ENCODE results near the gene PER1. TPM values are rescaled to one million over a fixed set of nuclear protein-coding genes. Genes with fewer than 3 reads are reported as not detected.

PER1 gene
- total and polyA plus RNA-seq, 9 of the 15 experiments (the other 6 are each of a cell fraction or from before 2014, with no cell fraction given) = 0.13 to 26.0 (median 3.4) TPM

DNA sequence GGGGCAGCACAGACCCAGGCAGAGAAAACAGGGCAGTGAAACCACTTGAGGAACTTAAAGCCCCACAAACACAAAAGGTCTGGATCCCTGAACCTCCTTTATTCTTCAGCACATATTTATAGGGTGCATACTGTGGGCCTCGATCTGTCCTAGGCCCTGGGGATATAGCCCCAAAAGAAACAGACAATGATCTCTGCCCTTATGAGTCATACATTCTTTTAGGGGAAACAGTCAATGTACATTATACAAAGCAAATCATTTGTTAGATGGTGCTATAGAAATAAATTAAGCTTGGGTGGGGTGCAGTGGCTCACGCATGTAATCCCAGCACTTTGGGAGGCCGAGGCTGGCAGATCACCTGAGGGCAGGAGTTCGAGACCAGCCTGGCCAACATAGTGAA, 18.3 kb downstream of the PER1 start:
- no peak overlapping the region for H3K4me2 ChIP-seq (ENCODE audit: insufficient read depth, low read length)
- no peak overlapping the region for H3K9ac ChIP-seq (ENCODE audit: insufficient read depth in 1 of 2, low read depth in 2 of 2, low read length in 2 of 2)
- H2AFZ ChIP-seq (ENCODE audit: low read depth, low read length) = no peak overlapping the region

More for the DNA sequence above, 18.3 kb downstream of the PER1 start:
- 0 out of 2 replicates have a peak, but pooled peaks have one; percentile 25 for TF ChIP-seq FOSL1 (tag; conservative IDR thresholded peaks at IDR 0.05)
- TF ChIP-seq, protein P1, sequence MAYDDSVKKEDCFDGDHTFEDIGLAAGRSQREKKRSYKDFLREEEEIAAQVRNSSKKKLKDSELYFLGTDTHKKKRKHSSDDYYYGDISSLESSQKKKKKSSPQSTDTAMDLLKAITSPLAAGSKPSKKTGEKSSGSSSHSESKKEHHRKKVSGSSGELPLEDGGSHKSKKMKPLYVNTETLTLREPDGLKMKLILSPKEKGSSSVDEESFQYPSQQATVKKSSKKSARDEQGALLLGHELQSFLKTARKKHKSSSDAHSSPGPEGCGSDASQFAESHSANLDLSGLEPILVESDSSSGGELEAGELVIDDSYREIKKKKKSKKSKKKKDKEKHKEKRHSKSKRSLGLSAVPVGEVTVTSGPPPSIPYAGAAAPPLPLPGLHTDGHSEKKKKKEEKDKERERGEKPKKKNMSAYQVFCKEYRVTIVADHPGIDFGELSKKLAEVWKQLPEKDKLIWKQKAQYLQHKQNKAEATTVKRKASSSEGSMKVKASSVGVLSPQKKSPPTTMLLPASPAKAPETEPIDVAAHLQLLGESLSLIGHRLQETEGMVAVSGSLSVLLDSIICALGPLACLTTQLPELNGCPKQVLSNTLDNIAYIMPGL (CRISPR knock-in tag; IDR thresholded peaks at IDR 0.05) = no peak
- TF ChIP-seq, protein P2, sequence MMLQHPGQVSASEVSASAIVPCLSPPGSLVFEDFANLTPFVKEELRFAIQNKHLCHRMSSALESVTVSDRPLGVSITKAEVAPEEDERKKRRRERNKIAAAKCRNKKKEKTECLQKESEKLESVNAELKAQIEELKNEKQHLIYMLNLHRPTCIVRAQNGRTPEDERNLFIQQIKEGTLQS (IDR thresholded peaks at IDR 0.05) = peak; percentile 43; the same call in 1 of the 2 replicates
- TF ChIP-seq, protein P2 (CRISPR knock-in tag; conservative IDR thresholded peaks at IDR 0.05) = no peak
- WGBS (ENCODE audit: insufficient coverage, low coverage, missing lambda C conversion rate) = 57% methylated on average over 4 of the region's 4 CpGs
- no TSS peak for BruUV-seq (replicated peaks)
- Histone ChIP-seq H3K4me3 (no peak overlapping the region), H3K9me1 (ENCODE audit: control insufficient read depth, insufficient read depth, low read length) (no peaks in the 10 kb centered on the region), H3K36me3 (ENCODE audit: control insufficient read depth, insufficient read depth, low read length) (no peaks in the 10 kb centered on the region), H3K79me2 (ENCODE audit: control insufficient read depth, insufficient read depth, low read length) (no peaks in the 10 kb centered on the region), H3K4me1 (replicated peaks in 1 of 2; ENCODE audit: control insufficient read depth in 2 of 2, insufficient read depth in 2 of 2, low read length in 2 of 2) (peaks cover 6 to 11% of the 10 kb centered on the region in 2 experiments; a peak in 4 of 5 replicates), H4K20me1 (replicated peaks; ENCODE audit: control insufficient read depth, insufficient read depth, low read length) (no peaks in the 10 kb centered on the region), H3K27ac (ENCODE audit: extremely low read depth, low read depth, low read length) (no peak overlapping the region), H3K9me3 (replicated peaks; ENCODE audit: control insufficient read depth, insufficient read depth, low read depth, low read length) (no peaks in the 10 kb centered on the region), H3K27me3 (ENCODE audit: control insufficient read depth in 2 of 2, insufficient read depth in 2 of 2, low read length in 2 of 2) (no peaks in the 10 kb centered on the region)
- in situ Hi-C loops (cut with MboI) (no loop called here), intact Hi-C loops (cut with micrococcal nuclease) (no loop called here)
- POLR2A ChIA-PET = interaction anchor here (2.3 kb wide), 1 partner anchor 39 kb away, joined by 8 read pairs; no protein-coding TSS in a partner anchor
- CTCF ChIA-PET (ENCODE audit: low intra/inter-chr PET ratio) = no interaction called here
- no peak for DNase-seq (ENCODE audit: extremely low read depth in 1 of 4, low spot score in 3 of 4)
- ATAC-seq = no peak
- FAIRE-seq = no peak

Data from K562 (cell line).